GM19324 (cell line): ENCODE measurements around the gene ALB.

Source experiments
- ATAC-seq: cut with Tn5 transposase; IDR thresholded peaks from one replicate; pipeline ENCODE4 v1.9.1; 2021; ENCODE audit warnings: mild to moderate bottlenecking, moderate library complexity; ENCODE audit not compliant: unreplicated experiment, low FRiP score

Gene ALB

DNA sequence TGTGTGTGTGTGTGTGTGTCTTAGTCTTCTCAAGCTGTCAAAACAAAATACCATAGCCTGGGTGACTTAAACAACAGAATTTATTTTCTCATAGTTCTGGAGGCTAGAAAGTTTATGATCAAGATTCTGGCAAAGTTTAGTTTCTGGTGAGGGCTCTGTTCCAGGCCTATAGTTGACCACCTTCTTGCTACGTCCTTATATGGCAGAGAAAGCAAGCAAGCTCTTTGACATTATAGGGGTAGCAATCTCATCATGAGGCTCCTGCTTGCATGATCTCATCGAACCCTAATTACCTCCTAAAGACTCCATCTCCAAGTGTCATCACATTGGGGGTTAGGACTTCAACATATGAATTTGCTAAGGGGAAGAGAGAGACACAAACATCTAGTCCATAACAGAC lies 25.0 kb downstream of the ALB start:
- ATAC-seq: no peak

DNA sequence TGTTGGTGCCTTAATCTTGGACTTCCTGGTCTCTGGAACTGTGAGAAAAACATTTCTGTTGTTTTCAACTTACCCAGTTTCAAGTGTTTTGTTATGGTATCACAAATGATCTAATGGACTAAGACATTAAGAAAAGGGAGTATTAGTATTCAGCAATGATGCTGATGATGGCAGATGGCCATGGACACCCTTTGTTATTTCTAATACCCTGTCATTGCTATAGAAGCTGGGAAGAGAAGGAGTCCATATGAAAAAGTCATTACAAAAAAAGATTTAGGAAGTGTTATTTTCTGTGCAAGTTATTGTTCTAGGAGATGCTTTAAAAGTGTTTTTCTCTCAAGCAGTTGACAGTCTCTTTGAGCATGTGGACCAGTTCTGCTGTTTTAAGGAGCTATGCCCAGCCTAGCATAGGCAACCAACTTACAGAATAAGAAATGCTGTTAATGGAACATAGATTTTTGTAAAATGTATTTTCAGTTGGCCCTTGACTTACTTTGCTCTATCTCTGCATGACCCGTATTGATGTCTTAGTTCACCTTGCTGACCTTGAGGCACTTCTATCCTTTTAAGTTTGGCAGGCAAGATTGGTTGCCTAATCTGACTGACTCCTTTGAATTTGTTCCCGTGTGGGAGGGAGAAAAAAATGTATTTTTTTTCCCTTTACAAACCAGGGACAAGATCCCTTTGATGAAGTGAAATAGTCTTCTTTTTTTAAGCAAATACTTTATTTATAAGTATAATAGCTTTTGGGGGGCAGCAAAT lies 25.9 kb downstream of the ALB start:
- ATAC-seq: no peak

DNA sequence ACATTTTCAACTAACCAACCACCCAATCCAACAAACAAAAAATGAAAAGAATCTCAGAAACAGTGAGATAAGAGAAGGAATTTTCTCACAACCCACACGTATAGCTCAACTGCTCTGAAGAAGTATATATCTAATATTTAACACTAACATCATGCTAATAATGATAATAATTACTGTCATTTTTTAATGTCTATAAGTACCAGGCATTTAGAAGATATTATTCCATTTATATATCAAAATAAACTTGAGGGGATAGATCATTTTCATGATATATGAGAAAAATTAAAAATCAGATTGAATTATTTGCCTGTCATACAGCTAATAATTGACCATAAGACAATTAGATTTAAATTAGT lies 27.7 kb downstream of the ALB start:
- ATAC-seq: no peak

DNA sequence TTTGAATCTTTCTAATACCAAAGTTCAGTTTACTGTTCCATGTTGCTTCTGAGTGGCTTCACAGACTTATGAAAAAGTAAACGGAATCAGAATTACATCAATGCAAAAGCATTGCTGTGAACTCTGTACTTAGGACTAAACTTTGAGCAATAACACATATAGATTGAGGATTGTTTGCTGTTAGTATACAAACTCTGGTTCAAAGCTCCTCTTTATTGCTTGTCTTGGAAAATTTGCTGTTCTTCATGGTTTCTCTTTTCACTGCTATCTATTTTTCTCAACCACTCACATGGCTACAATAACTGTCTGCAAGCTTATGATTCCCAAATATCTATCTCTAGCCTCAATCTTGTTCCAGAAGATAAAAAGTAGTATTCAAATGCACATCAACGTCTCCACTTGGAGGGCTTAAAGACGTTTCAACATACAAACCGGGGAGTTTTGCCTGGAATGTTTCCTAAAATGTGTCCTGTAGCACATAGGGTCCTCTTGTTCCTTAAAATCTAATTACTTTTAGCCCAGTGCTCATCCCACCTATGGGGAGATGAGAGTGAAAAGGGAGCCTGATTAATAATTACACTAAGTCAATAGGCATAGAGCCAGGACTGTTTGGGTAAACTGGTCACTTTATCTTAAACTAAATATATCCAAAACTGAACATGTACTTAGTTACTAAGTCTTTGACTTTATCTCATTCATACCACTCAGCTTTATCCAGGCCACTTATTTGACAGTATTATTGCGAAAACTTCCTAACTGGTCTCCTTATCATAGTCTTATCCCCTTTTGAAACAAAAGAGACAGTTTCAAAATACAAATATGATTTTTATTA lies 28.3 kb downstream of the ALB start:
- ATAC-seq: no peak

DNA sequence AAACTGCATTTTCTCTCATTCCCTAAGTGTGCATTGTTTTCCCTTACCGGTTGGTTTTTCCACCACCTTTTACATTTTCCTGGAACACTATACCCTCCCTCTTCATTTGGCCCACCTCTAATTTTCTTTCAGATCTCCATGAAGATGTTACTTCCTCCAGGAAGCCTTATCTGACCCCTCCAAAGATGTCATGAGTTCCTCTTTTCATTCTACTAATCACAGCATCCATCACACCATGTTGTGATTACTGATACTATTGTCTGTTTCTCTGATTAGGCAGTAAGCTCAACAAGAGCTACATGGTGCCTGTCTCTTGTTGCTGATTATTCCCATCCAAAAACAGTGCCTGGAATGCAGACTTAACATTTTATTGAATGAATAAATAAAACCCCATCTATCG lies 29.1 kb downstream of the ALB start:
- no peak for ATAC-seq

DNA sequence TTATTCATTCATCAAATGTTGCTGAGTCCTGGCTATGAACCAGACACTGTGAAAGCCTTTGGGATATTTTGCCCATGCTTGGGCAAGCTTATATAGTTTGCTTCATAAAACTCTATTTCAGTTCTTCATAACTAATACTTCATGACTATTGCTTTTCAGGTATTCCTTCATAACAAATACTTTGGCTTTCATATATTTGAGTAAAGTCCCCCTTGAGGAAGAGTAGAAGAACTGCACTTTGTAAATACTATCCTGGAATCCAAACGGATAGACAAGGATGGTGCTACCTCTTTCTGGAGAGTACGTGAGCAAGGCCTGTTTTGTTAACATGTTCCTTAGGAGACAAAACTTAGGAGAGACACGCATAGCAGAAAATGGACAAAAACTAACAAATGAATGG lies 30.2 kb downstream of the ALB start:
- no peak for ATAC-seq

DNA sequence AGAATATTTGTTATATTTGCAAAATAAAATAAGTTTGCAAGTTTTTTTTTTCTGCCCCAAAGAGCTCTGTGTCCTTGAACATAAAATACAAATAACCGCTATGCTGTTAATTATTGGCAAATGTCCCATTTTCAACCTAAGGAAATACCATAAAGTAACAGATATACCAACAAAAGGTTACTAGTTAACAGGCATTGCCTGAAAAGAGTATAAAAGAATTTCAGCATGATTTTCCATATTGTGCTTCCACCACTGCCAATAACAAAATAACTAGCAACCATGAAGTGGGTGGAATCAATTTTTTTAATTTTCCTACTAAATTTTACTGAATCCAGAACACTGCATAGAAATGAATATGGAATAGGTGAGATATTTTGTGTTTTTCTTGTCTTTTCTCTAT lies 31.9 kb downstream of the ALB start, which contains the start of gene AFP:
AFP (plus strand) TSS at position 238 of the 400 bp plus-strand sequence; CDS start at position 280, 42 bp downstream.
- no peak for ATAC-seq

DNA sequence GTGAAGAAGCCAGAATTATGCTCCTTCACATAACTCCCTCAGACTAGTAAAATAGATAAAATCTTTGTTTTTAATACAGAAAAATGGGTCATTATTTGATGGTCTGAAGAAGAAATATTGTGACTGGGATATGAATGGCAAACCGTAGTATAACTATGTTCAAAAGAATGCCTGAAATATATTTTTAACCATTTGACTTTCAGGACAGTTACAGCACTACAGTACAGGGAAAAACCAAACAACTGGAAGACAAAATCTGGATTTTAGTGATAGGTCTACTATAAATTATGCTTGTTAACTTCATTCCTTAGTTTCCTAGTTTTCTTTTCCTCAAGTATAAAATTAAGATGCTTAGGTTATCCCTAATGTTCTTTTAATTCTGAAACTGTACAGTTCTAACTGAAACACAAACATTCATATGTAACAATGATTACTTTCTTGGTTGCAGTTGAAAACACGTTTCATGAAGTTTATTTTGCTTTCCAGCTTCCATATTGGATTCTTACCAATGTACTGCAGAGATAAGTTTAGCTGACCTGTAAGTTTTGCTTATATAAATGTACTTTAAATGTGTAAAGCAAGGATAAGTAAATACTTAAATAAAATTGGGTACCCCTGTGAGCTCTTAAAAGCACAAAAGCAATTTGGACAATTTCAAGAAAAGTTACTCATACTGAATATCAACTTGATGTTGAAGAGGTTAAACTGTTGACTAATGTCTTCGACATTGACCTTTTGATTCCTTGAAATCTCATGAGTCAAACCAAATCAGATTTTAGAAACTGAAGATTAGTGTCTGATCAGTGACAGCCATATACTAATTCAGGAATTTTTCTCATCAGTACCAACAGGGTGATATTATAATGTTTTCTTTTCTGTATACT lies 32.8 kb downstream of the ALB start:
- ATAC-seq: no peak

DNA sequence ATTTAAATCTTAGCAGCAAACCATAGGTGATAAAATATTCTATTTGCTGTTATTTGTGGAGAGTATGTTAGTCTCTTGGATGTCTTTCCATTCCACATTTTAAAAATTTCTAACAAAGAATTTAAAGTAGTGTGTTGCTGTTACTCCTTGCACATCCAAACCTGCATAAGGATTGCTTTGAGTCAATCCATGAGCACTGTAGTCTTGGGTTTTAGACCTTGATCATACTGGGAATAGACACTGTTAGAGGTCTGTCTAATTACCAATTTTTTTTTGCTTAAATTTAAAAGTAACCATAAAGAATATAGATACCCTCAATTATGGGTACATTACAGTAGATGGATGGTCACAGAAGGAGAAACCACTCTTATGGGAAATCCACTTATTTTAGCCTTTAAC lies 33.5 kb downstream of the ALB start:
- no peak for ATAC-seq

DNA sequence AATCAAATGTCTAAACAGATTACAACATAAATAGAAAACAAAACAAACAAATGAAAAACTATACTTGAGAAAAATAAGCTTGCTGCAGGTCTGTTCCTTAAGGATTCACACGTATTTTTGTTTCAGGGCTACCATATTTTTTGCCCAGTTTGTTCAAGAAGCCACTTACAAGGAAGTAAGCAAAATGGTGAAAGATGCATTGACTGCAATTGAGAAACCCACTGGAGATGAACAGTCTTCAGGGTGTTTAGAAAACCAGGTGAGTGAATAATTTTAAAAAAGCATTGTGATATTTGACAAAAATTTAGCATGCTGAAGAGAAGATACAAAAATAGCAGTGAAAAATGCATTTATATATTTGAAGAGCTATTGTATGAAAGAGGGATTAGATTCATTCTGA lies 34.0 kb downstream of the ALB start:
- no peak for ATAC-seq

DNA sequence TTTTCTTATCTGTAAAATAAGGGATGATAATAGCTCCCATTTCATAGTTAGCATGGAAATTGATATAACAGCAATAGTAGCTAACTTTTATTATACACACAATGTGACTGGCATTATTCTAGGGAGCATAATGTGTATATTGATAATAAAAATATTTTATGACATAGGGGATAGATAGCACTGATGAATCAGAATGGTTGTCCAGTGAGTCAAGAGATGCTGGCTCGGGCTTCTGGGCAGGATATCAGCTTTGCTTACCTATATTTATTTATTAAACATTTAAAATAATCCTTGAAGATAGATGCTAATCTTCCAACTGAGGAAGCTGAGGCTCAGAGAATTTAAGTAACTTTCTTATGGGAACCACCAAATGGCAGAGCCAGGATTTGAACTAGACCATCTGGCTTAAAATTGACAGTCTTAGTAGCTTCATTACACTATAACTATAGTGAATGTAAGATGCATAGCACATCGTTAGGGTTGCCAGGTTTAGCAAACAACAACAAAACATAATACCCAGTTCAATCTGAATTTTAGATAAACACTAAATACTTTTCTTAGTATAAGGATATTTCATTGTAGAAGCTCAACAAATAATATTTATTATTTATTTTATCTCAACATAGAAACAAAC lies 34.6 kb downstream of the ALB start:
- ATAC-seq: no peak

DNA sequence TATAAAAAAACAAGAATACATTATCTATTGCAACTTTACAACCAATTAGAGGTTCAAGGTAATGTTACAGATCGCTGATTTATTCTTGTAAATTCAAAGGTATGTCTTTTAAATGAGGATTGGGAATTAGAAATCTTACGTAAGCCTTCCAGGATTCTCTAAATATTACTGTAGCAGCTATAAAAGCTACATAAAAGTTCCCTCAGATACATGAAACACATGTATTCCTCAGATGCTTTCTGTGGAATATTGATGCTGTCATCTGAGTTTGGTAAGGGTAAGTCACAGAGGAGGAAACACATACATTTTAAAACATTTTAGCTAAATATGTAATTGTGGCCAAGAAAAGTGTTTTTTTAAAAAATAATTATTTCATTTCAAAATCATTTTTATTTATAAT lies 35.4 kb downstream of the ALB start:
- no peak for ATAC-seq

DNA sequence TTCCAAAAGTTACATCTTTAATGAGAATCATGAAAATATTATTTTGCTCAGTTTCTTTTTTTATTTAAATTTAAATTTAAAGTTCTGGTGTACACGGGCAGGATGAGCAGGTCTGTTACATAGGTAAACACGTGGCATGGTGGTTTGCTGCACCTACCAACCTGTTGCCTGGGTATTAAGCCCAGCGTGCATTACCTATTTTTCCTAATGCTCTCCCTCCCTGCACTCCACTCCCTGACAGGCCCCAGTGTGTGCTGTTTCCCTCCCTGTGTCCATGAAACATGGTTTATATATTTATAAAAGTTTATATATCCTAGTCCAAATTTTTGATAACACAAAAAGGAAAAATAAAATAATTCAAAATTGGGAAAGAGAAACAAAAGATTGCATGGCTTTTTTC lies 35.9 kb downstream of the ALB start:
- no peak for ATAC-seq

DNA sequence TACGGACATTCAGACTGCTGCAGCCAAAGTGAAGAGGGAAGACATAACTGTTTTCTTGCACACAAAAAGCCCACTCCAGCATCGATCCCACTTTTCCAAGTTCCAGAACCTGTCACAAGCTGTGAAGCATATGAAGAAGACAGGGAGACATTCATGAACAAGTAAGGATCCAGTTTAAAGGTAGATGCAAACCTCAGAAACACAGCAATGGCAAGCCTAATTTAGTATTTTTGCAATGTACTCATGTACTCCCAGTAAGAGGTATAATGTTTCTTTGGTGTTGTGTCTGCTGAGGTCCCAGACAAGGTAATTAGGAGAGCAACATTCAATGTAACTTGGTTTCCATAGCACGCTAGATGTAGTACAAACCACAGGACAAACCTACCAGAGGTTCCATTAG lies 36.6 kb downstream of the ALB start:
- no peak for ATAC-seq

DNA sequence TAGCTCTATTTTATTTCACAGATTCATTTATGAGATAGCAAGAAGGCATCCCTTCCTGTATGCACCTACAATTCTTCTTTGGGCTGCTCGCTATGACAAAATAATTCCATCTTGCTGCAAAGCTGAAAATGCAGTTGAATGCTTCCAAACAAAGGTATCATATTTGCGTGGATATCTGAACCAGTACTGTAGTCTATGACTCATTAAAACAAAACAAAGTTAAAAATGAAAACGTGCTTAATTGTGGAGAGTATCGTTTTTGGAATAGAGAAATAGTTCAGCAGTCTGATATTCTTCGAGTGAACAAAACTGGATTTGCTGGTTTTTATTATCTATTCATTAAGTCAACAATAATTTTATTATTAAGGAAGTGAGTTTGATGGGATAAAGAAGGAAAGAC lies 38.2 kb downstream of the ALB start:
- no peak for ATAC-seq

DNA sequence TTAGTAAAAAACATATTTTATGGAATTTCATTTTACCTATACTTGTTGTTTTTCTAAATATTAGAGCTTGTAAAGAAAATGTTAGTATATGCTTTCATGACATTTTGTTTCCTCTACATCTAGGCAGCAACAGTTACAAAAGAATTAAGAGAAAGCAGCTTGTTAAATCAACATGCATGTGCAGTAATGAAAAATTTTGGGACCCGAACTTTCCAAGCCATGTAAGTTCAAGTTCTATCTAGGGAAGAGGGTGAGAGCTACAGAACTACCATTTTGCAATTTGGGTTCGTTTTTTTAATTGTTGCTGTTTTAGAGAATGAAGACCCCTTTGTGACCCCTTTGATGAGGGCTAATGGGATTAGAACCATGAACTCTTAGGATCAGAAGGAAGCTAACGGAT lies 39.1 kb downstream of the ALB start:
- no peak for ATAC-seq

DNA sequence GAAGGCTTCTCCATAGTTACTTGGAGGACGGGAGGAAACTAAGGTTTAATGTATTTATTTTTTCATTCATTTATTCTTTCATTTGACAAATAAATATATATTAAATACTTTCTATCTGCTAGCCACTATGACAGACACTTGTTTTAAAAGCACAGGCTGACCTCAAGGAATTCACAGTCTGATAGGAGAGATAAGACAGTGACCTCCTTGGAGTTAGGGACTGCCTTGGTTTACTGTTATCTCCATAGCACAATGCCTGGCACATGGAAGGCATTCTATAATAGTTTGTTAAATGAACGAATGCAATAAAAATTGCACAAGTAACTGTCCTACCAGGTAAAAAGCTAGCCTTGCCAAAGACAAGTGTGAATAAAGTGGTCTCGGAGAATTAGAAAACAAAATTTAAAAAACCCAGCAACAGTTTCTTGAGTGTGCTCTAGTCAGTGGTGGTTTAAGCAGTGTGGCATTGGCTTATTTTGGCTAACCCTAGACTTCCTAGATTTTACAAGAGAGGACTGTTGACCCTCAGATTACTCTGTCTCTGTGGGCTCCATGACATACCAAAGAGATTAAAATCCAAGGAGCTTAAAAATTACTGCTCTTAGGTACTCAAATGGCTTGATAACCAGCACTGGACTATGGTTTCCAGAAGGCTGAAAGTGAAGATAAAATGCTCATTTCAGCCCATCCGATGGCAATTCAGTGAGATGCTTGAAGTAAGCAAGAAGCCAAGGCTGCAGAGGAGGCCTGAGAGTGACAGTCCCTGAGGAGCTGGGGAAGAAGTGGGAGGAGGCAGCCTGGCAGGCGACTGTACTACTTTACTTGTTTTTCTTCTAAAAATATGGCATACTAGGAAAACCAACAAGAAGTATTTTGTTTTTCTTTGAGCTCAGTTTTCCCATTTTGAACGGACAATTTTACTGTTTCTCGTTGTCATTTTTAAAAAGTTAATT lies 41.6 kb downstream of the ALB start:
- no peak for ATAC-seq

DNA sequence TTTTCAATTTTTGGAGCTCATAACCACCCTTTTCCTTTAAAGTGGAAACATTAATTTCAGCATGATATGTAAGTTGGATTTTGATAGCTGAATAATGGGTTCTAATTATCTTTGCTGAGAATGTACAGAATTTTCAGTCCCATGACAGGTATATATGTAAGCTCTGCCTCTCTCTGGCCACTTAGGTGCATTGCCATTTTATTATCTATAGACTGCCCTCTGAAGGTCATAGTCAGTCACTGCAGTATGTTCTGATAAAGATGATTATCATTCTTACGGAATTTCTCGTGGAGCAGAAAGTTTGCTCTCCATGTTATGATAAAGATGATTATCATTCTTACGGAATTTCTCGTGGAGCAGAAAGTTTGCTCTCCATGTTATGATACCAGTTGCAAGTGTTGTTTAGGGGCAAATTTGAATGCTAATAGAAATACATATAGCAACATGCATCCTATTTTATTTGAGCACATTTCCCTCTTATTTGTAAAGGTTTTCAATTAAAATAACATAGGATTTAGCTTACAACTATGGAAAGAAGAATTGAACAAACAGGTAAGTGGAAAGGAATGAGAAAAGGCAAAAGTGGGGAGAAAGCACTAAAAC lies 42.4 kb downstream of the ALB start:
- ATAC-seq: peak; percentile 85

DNA sequence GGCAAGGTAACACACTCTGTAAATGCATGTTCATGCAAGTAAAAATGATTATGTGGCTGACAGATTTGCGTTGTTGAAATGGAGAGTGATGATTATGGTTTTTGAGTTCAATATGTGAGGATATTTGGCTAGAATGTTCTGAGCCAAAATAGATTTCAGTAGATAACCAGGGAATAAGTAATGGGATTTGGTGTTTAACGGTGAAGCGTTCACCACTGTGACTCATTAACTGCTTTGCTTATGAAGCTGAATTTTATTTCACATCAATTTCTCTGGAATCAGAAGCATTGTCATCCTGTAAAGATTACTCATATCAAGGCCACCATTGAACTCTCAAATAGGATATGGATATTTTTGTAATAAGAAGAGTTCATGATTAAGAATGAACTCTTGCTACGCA lies 43.6 kb downstream of the ALB start:
- no peak for ATAC-seq
